K562 (cell line): ENCODE results near the gene ZNF362. TPM values are rescaled to one million over a fixed set of nuclear protein-coding genes. Genes with fewer than 3 reads are reported as not detected.
A peak's percentile ranks its signal among the peaks of the same experiment; 100 is the strongest.

Source experiments
- ATAC-seq: fragments of 200-7000 bp; cut with Tn5 transposase; 3 replicates; pipeline ENCODE4 v1.9.1; 2020; ENCODE audit warnings: moderate library complexity
- BruUV-seq: library from RNA; stranded (reverse); fragments of 400-500 nt; replicated peaks from 2 replicates; lab custom pipeline; 2021; lab: Mats Ljungman, UMichigan
- CTCF ChIA-PET: fragments of 300-600 bp; formaldehyde crosslinking; extraction: SDS; loops from one replicate; lab custom pipeline; 2021; ENCODE audit warnings: low intra/inter-chr PET ratio; lab: Yijun Ruan, JAX
- POLR2A ChIA-PET: fragments of 300-600, 350-650 bp; sonication (Branson Sonifier 250); formaldehyde crosslinking; extraction: SDS; loops from one replicate; lab custom pipeline; 2021; ENCODE audit warnings: antibody characterized with exemption, inconsistent platforms; lab: Yijun Ruan, JAX
- DNase-seq, 4 experiments: peaks; one replicate each; pipeline versions ENCODE4 v3.0.0 to v3.0.0-alpha.2; 2011 to 2018; ENCODE audit warnings: low spot score in 3 of 4, mixed read lengths in 3 of 4; ENCODE audit errors: extremely low read depth in 1 of 4
- FAIRE-seq: peaks from 2 replicates; lab custom pipeline; 2011; peaks lifted over from hg19 to GRCh38; lab: Jason Lieb, UNC
- H2AFZ ChIP-seq: 2 replicates; pipeline ENCODE4 v1.6.0; 2011; ENCODE audit warnings: low read depth, low read length, control low read depth, inconsistent platforms
- H3K27ac ChIP-seq: fragments of 200-600 bp; 3 replicates; pipeline ENCODE4 v1.8.0; 2011; ENCODE audit warnings: low read depth, mild to moderate bottlenecking, control low read depth, inconsistent platforms, low read length, moderate library complexity, mixed read lengths; ENCODE audit errors: extremely low read depth
- H3K27me3 ChIP-seq, 2 experiments: fragments of 300-600 bp in 1 of 2; 2 replicates in 1 of 2; 3 replicates in 1 of 2; pipeline versions ENCODE4 v1.6.0 to v1.8.0; 2011; ENCODE audit warnings: inconsistent platforms in 2 of 2, low read length in 2 of 2, mild to moderate bottlenecking in 1 of 2, mixed read lengths in 1 of 2, moderate library complexity in 1 of 2; ENCODE audit not compliant: control insufficient read depth in 2 of 2, insufficient read depth in 2 of 2
- H3K36me3 ChIP-seq: fragments of 300-600 bp; 3 replicates; pipeline ENCODE4 v1.8.0; 2011; ENCODE audit warnings: mild to moderate bottlenecking, low read length, inconsistent platforms; ENCODE audit not compliant: control insufficient read depth, insufficient read depth
- H3K4me1 ChIP-seq, 2 experiments: fragments of 200-600 bp in 1 of 2; replicated peaks in 1 of 2; 2 replicates in 1 of 2; 3 replicates in 1 of 2; pipeline versions ENCODE4 v1.5.1 to v1.8.0; 2011; ENCODE audit warnings: inconsistent platforms in 2 of 2, low read length in 2 of 2, mild to moderate bottlenecking in 1 of 2, mixed read lengths in 1 of 2, moderate library complexity in 1 of 2; ENCODE audit not compliant: control insufficient read depth in 2 of 2, insufficient read depth in 2 of 2
- H3K4me2 ChIP-seq: 2 replicates; pipeline ENCODE4 v1.6.1; 2011; ENCODE audit warnings: low read length, control low read depth, inconsistent platforms, mixed read lengths; ENCODE audit not compliant: insufficient read depth
- H3K4me3 ChIP-seq: fragments of 200-600 bp; sonication (generic), shearing (Covaris generic); 2 replicates; pipeline ENCODE4 v1.5.1; 2016; ENCODE audit warnings: control low read depth, inconsistent platforms
- H3K79me2 ChIP-seq: fragments of 200-600 bp; 3 replicates; pipeline ENCODE4 v1.8.0; 2011; ENCODE audit warnings: low read length, inconsistent platforms; ENCODE audit not compliant: control insufficient read depth, insufficient read depth
- H3K9ac ChIP-seq, 2 experiments: 2 replicates each; pipeline versions ENCODE4 v1.6.0 to v1.6.1; 2011; ENCODE audit warnings: low read depth in 2 of 2, low read length in 2 of 2, control low read depth in 1 of 2, inconsistent platforms in 1 of 2, mild to moderate bottlenecking in 1 of 2, mixed read lengths in 1 of 2; ENCODE audit not compliant: insufficient read depth in 1 of 2
- H3K9me1 ChIP-seq: one replicate; pipeline ENCODE4 v1.6.0; 2011; ENCODE audit warnings: inconsistent platforms, mild to moderate bottlenecking, low read length, moderate library complexity; ENCODE audit not compliant: control insufficient read depth, insufficient read depth
- H3K9me3 ChIP-seq: replicated peaks from 2 replicates; pipeline ENCODE4 v1.5.1; 2011; ENCODE audit warnings: low read depth, low read length, inconsistent platforms; ENCODE audit not compliant: control insufficient read depth, insufficient read depth
- H4K20me1 ChIP-seq: replicated peaks from 2 replicates; pipeline ENCODE4 v1.6.1; 2011; ENCODE audit warnings: low read length, inconsistent platforms, mixed read lengths; ENCODE audit not compliant: control insufficient read depth, insufficient read depth
- CSDE1 ChIP-seq, 2 experiments: fragments of 450-650 bp; IDR thresholded peaks; 2 replicates each; pipeline ENCODE4 v1.6.1; 2016; ENCODE audit warnings: mild to moderate bottlenecking in 1 of 2
- FUS ChIP-seq: fragments of 200-400 bp; formaldehyde crosslinking; optimal IDR thresholded peaks from 2 replicates; pipeline ENCODE3; 2017; ENCODE audit warnings: low read depth, low read length
- HOMEZ ChIP-seq: fragments of 250-450 bp; sonication (Bioruptor Pico); IDR thresholded peaks from 2 replicates; pipeline ENCODE4 v1.4.0; 2020; ENCODE audit warnings: mild to moderate bottlenecking, moderate library complexity
- STAT6 ChIP-seq: sonication (generic); formaldehyde crosslinking; IDR thresholded peaks from 2 replicates; pipeline ENCODE4 v1.8.1; 2023; ENCODE audit warnings: mild to moderate bottlenecking, missing genetic modification reagents
- ZNF140 ChIP-seq: fragments of 250-450 bp; sonication (Bioruptor Pico); IDR thresholded peaks from 2 replicates; pipeline ENCODE4 v1.8.0; 2021; ENCODE audit warnings: moderate library complexity, mild to moderate bottlenecking, inconsistent platforms
- ZNF165 ChIP-seq: fragments of 250-450 bp; sonication (Bioruptor Pico); IDR thresholded peaks from 2 replicates; pipeline ENCODE4 v1.4.0; 2020; ENCODE audit warnings: borderline replicate concordance
- ZNF318 ChIP-seq, 2 experiments: fragments of 450-650 bp; IDR thresholded peaks; 2 replicates each; pipeline ENCODE4 v1.6.1; 2016; ENCODE audit warnings: mild to moderate bottlenecking in 2 of 2, borderline replicate concordance in 1 of 2, low read depth in 1 of 2, moderate library complexity in 1 of 2
- ZNF644 ChIP-seq: fragments of 200-800 bp; sonication (Bioruptor generic); IDR thresholded peaks from 2 replicates; pipeline ENCODE4 v1.6.1; 2016; ENCODE audit warnings: low read depth, missing genetic modification characterization, missing compliant biosample characterization
- ZNF76 ChIP-seq: fragments of 250-450 bp; sonication (Bioruptor Pico); IDR thresholded peaks from 2 replicates; pipeline ENCODE4 v1.4.0; 2020; ENCODE audit warnings: mild to moderate bottlenecking, moderate library complexity, borderline replicate concordance
- WGBS: fragments of 100-300 bp; shearing (Covaris generic); methylation state at CpG from one replicate; pipeline ENCODE4 v1.1.6; 2016; ENCODE audit warnings: low coverage, mixed read lengths; ENCODE audit not compliant: insufficient coverage; ENCODE audit errors: missing lambda C conversion rate; 5-methylcytosine and 5-hydroxymethylcytosine counted together
- in situ Hi-C: fragments of 300-500 bp; cut with MboI; formaldehyde crosslinking; loops from 4 replicates; pipeline ENCODE4 v1.15.0; 2018; ENCODE audit warnings: inconsistent platforms, mixed read lengths
- intact Hi-C: fragments of 100-400 bp; cut with micrococcal nuclease; formaldehyde crosslinking; loops from 2 replicates; pipeline ENCODE4 v1.14.2; 2022
- polyA plus RNA-seq, 8 experiments: library from polyadenylated mRNA; depleted of rRNA in 4 of 8; stranded (reverse) in 5 of 8; unstranded in 3 of 8; fragments of >200 nt; fragmentation: Nextera tagmentation in 2 of 8; fragmentation: Illumina TruSeq in 1 of 8; extraction: Ambion mirVana in 2 of 8; extraction: Trizol in 1 of 8; gene quantifications; 2 replicates each; pipeline versions ENCODE4 v1.2.1 to v1.2.3, GENCODE V29; 2011 to 2014; ENCODE audit warnings: inconsistent platforms in 1 of 8, missing spikeins in 1 of 8
- total RNA-seq, 7 experiments: library from RNA; depleted of rRNA in 6 of 7; stranded (reverse); fragments of >200 nt in 6 of 7; fragmentation: Illumina TruSeq in 2 of 7; extraction: Trizol in 2 of 7; gene quantifications; 2 replicates each; pipeline versions ENCODE4 v1.2.1 to v1.2.3, GENCODE V29; 2011 to 2021; ENCODE audit warnings: low replicate concordance in 1 of 7

Gene ZNF362
- total and polyA plus RNA-seq, 9 of the 15 experiments (the other 6 are each of a cell fraction or from before 2014, with no cell fraction given), result 0.01 to 1.1 (median 0.35) TPM; not detected in 1

GRCh38 chr1:33320619-33321165 lies 64.4 kb downstream of the ZNF362 start, which contains the start of gene A3GALT2:
Gene A3GALT2, minus strand, starts transcription at chr1:33321098. Its CDS starts 0 bp downstream, at chr1:33321098.
- in situ Hi-C loops, result no loop called here
- WGBS, result 2% methylated on average over 8 of the region's 8 CpGs
- TF ChIP-seq STAT6 (CRISPR knock-in tag) (no peak), ZNF644 (no peak), ZNF318 (IDR thresholded peaks at IDR 0.05; ENCODE audit: borderline replicate concordance in 1 of 2, low read depth in 1 of 2) (no peak), HOMEZ (CRISPR knock-in tag) (no peak), ZNF165 (CRISPR knock-in tag) (no peak), CSDE1 (IDR thresholded peaks at IDR 0.05) (no peak), FUS (no peak), ZNF140 (CRISPR knock-in tag) (no peak), ZNF76 (CRISPR knock-in tag) (no peak)

More at GRCh38 chr1:33320619-33321165, 64.4 kb downstream of the ZNF362 start, which contains the start of gene A3GALT2:
- Histone ChIP-seq H3K4me3 (no peak within 1 kb of the TSS), H3K27ac (no peak within 1 kb of the TSS), H3K27me3 (peaks cover 28 to 48% of the 10 kb centered on the region in 2 experiments), H4K20me1 (peaks cover 12% of the 10 kb centered on the region; the same call in 1 of the 2 replicates), H3K9me3 (no peaks in the 10 kb centered on the region), H3K9me1 (no peaks in the 10 kb centered on the region), H3K4me2 (no peak within 1 kb of the TSS), H3K79me2 (no peaks in the 10 kb centered on the region), H3K36me3 (peaks cover 29% of the 10 kb centered on the region; the same call in 2 of the 3 replicates), H2AFZ (no peak within 1 kb of the TSS), H3K9ac (0 out of 4 replicates have a peak within 1 kb of the TSS, but pooled peaks of 1 of the 2 experiments have one; percentile 51), H3K4me1 (no peaks in the 10 kb centered on the region)
- FAIRE-seq (no peak), DNase-seq (no peak), ATAC-seq (no peak)
- no TSS peak for BruUV-seq
- intact Hi-C loops, result no loop called here
- POLR2A ChIA-PET, result interaction anchor here (0.6 to 1.6 kb wide), 8 partner anchors 8 to 724 kb away, joined by 3 to 4 read pairs (median 4); no protein-coding TSS in a partner anchor
- CTCF ChIA-PET, result no interaction called here
